ENCODE results near the gene C19orf73. TPM values are rescaled to one million over a fixed set of nuclear protein-coding genes. Genes with fewer than 3 reads are reported as not detected.

The C19orf73 gene
- total and polyA plus RNA-seq, 9 of the 15 experiments (the other 6 are each of a cell fraction or from before 2014, with no cell fraction given) = 0.08 to 7.4 (median 1.4) TPM

- TF ChIP-seq ETS2 (tag; IDR thresholded peaks at IDR 0.05; ENCODE audit: borderline replicate concordance, poor library complexity, severe bottlenecking) = no peak
- no peak for TF ChIP-seq SAP30 (IDR thresholded peaks at IDR 0.05; ENCODE audit: borderline replicate concordance, insufficient read depth, low read depth, low read length, poor library complexity, severe bottlenecking)
- no peak for TF ChIP-seq ZNF445 (CRISPR knock-in tag; IDR thresholded peaks at IDR 0.05; ENCODE audit: low read depth)
- TF ChIP-seq, protein P1, sequence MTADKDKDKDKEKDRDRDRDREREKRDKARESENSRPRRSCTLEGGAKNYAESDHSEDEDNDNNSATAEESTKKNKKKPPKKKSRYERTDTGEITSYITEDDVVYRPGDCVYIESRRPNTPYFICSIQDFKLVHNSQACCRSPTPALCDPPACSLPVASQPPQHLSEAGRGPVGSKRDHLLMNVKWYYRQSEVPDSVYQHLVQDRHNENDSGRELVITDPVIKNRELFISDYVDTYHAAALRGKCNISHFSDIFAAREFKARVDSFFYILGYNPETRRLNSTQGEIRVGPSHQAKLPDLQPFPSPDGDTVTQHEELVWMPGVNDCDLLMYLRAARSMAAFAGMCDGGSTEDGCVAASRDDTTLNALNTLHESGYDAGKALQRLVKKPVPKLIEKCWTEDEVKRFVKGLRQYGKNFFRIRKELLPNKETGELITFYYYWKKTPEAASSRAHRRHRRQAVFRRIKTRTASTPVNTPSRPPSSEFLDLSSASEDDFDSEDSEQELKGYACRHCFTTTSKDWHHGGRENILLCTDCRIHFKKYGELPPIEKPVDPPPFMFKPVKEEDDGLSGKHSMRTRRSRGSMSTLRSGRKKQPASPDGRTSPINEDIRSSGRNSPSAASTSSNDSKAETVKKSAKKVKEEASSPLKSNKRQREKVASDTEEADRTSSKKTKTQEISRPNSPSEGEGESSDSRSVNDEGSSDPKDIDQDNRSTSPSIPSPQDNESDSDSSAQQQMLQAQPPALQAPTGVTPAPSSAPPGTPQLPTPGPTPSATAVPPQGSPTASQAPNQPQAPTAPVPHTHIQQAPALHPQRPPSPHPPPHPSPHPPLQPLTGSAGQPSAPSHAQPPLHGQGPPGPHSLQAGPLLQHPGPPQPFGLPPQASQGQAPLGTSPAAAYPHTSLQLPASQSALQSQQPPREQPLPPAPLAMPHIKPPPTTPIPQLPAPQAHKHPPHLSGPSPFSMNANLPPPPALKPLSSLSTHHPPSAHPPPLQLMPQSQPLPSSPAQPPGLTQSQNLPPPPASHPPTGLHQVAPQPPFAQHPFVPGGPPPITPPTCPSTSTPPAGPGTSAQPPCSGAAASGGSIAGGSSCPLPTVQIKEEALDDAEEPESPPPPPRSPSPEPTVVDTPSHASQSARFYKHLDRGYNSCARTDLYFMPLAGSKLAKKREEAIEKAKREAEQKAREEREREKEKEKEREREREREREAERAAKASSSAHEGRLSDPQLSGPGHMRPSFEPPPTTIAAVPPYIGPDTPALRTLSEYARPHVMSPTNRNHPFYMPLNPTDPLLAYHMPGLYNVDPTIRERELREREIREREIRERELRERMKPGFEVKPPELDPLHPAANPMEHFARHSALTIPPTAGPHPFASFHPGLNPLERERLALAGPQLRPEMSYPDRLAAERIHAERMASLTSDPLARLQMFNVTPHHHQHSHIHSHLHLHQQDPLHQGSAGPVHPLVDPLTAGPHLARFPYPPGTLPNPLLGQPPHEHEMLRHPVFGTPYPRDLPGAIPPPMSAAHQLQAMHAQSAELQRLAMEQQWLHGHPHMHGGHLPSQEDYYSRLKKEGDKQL (CRISPR knock-in tag; IDR thresholded peaks at IDR 0.05; ENCODE audit: borderline replicate concordance) = no peak
- TF ChIP-seq JUN (IDR thresholded peaks at IDR 0.05; ENCODE audit: borderline replicate concordance, low read depth, low read length) = no peak
- no peak for TF ChIP-seq JUN (CRISPR knock-in tag; IDR thresholded peaks at IDR 0.05; ENCODE audit: borderline replicate concordance)
- no peak for TF ChIP-seq FOXJ2 (tag; IDR thresholded peaks at IDR 0.05)
- no peak for TF ChIP-seq ZNF280A (IDR thresholded peaks at IDR 0.05; ENCODE audit: low read depth, partially characterized antibody)
- no peak for TF ChIP-seq ZNF780A (CRISPR knock-in tag; IDR thresholded peaks at IDR 0.05)
- peak; percentile 10 for TF ChIP-seq TBP (optimal IDR thresholded peaks at IDR 0.05; ENCODE audit: low read depth, low read length)
- TF ChIP-seq IRF2 (CRISPR knock-in tag; IDR thresholded peaks at IDR 0.05) = no peak
- TF ChIP-seq, protein P2, sequence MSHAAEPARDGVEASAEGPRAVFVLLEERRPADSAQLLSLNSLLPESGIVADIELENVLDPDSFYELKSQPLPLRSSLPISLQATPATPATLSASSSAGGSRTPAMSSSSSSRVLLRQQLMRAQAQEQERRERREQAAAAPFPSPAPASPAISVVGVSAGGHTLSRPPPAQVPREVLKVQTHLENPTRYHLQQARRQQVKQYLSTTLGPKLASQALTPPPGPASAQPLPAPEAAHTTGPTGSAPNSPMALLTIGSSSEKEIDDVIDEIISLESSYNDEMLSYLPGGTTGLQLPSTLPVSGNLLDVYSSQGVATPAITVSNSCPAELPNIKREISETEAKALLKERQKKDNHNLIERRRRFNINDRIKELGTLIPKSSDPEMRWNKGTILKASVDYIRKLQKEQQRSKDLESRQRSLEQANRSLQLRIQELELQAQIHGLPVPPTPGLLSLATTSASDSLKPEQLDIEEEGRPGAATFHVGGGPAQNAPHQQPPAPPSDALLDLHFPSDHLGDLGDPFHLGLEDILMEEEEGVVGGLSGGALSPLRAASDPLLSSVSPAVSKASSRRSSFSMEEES (CRISPR knock-in tag; IDR thresholded peaks at IDR 0.05) = no peak
- TF ChIP-seq EHMT2 (IDR thresholded peaks at IDR 0.05) = peak; percentile 42; the same call in 1 of the 2 replicates
- TF ChIP-seq ZNF24 (IDR thresholded peaks at IDR 0.05) = peak; percentile 44; the same call in 1 of the 2 replicates
- no peak for TF ChIP-seq ZNF354B (CRISPR knock-in tag; IDR thresholded peaks at IDR 0.05)
- TF ChIP-seq, protein P3, sequence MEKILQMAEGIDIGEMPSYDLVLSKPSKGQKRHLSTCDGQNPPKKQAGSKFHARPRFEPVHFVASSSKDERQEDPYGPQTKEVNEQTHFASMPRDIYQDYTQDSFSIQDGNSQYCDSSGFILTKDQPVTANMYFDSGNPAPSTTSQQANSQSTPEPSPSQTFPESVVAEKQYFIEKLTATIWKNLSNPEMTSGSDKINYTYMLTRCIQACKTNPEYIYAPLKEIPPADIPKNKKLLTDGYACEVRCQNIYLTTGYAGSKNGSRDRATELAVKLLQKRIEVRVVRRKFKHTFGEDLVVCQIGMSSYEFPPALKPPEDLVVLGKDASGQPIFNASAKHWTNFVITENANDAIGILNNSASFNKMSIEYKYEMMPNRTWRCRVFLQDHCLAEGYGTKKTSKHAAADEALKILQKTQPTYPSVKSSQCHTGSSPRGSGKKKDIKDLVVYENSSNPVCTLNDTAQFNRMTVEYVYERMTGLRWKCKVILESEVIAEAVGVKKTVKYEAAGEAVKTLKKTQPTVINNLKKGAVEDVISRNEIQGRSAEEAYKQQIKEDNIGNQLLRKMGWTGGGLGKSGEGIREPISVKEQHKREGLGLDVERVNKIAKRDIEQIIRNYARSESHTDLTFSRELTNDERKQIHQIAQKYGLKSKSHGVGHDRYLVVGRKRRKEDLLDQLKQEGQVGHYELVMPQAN (IDR thresholded peaks at IDR 0.05; ENCODE audit: borderline replicate concordance) = peak; percentile 77; the same call in 1 of the 2 replicates
These were observed 4.9 kb downstream of the C19orf73 start, which contains the start of gene LIN7B (continued) for GRCh38 chr19:49113762-49114629.

Measured in K562 (cell line).